MM.1S (cell line): Measurements from ENCODE around the gene PCDH9.

Experiments
- EZH2 ChIP-seq: fragments of 300-600 bp; sonication (generic); optimal IDR thresholded peaks from 2 replicates; pipeline ENCODE3; 2017; ENCODE audit warnings: low read depth, mild to moderate bottlenecking, antibody characterized with exemption, low read length, mixed read lengths
- TF ChIP-seq, protein P1 (sequence below): fragments of 300-600 bp; sonication (generic); IDR thresholded peaks from 2 replicates; pipeline ENCODE4 v1.5.1; 2016; ENCODE audit warnings: antibody characterized with exemption, low read length, mixed read lengths

DNA sequence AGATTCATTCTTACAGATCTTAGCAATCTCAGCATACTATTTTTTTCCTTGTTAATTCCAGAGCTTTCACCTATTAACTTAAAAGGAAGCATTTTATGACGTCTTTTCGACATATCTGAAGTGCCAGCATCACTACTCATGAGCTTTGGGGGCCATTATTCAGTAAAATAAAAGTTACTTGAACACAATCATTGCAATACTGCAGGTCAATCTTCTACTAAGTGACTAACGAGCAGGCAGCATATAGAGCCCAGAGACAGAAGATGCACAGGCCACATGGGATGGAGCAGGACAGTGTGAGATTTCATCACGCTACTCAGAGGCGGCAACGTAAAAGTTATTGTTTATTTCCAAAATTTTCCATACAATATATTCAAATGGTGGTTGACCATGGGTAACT, 382.6 kb downstream of the PCDH9 start:
- TF ChIP-seq, protein P1, sequence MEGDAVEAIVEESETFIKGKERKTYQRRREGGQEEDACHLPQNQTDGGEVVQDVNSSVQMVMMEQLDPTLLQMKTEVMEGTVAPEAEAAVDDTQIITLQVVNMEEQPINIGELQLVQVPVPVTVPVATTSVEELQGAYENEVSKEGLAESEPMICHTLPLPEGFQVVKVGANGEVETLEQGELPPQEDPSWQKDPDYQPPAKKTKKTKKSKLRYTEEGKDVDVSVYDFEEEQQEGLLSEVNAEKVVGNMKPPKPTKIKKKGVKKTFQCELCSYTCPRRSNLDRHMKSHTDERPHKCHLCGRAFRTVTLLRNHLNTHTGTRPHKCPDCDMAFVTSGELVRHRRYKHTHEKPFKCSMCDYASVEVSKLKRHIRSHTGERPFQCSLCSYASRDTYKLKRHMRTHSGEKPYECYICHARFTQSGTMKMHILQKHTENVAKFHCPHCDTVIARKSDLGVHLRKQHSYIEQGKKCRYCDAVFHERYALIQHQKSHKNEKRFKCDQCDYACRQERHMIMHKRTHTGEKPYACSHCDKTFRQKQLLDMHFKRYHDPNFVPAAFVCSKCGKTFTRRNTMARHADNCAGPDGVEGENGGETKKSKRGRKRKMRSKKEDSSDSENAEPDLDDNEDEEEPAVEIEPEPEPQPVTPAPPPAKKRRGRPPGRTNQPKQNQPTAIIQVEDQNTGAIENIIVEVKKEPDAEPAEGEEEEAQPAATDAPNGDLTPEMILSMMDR, result no peak
- TF ChIP-seq EZH2, result no peak
